Measurements from ENCODE around the gene RNF180.

RNF180 gene, protein sequence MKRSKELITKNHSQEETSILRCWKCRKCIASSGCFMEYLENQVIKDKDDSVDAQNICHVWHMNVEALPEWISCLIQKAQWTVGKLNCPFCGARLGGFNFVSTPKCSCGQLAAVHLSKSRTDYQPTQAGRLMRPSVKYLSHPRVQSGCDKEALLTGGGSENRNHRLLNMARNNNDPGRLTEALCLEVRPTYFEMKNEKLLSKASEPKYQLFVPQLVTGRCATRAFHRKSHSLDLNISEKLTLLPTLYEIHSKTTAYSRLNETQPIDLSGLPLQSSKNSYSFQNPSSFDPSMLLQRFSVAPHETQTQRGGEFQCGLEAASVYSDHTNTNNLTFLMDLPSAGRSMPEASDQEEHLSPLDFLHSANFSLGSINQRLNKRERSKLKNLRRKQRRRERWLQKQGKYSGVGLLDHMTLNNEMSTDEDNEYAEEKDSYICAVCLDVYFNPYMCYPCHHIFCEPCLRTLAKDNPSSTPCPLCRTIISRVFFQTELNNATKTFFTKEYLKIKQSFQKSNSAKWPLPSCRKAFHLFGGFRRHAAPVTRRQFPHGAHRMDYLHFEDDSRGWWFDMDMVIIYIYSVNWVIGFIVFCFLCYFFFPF

DNA sequence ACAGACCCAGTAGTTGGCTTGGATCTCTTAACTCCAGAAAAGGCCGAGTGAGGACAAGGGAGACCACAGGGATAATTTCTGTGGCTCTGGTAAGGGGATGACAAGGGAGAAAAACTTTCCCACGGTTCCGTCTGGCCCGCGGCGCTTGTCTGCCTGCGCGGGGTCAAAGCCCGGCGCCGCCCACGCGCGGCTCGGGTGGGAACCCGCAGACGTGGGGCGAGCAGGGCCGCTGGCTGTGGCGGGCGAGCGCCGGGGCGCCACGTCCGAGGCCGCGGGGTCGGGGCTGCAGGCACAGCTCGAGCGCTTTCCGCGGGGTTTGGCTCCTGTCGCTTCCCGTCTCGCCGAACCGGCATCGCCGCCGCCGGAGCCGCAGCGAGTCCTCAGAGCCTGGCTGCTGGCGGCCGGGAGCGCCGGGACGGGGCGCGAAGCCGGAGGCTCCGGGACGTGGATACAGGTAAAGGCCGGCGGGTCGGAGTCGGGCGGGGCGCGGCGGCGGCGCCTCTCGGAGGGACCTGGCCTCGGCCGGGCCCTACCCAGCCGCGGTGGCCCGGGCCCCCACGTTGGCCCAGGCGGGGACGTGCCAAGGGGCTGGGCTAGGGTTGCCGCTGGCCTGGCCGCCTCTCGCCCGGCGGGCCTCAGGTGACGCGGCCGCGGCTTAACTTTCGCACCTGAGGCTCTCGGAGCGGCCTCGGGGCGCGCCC is at the start of gene RNF180:
Gene RNF180 (plus strand): TSS at position 344 of the 701 bp plus-strand sequence. CDS start 34,965 bp downstream, outside the sequence.
- DNase-seq (ENCODE audit: low read depth) = no peak

DNA sequence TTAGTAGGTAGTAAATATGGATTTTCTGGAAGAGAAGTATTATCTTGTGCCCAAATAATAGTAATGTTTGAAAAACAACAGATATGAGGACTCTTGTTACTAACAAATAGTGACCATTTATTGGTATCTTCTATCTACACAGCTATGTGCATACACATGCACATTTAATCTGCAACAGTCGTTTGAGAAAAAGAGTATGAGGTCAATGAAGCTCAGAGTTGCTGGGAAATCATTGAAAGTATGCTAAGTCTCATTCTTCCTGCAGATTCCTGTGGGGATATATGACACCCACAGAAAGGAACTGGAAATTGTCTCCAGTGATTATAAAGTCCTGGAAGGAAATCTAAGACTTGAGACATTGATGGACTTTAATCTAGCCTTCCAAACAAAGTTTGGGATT is 40.1 kb upstream of the RNF180 start:
- no peak for DNase-seq (ENCODE audit: low read depth)

GRCh38 chr5:64126202-64126741 is 39.4 kb upstream of the RNF180 start:
- DNase-seq (ENCODE audit: low read depth) = no peak

GRCh38 chr5:64140018-64140417 is 25.6 kb upstream of the RNF180 start:
- DNase-seq (ENCODE audit: low read depth) = no peak

DNA sequence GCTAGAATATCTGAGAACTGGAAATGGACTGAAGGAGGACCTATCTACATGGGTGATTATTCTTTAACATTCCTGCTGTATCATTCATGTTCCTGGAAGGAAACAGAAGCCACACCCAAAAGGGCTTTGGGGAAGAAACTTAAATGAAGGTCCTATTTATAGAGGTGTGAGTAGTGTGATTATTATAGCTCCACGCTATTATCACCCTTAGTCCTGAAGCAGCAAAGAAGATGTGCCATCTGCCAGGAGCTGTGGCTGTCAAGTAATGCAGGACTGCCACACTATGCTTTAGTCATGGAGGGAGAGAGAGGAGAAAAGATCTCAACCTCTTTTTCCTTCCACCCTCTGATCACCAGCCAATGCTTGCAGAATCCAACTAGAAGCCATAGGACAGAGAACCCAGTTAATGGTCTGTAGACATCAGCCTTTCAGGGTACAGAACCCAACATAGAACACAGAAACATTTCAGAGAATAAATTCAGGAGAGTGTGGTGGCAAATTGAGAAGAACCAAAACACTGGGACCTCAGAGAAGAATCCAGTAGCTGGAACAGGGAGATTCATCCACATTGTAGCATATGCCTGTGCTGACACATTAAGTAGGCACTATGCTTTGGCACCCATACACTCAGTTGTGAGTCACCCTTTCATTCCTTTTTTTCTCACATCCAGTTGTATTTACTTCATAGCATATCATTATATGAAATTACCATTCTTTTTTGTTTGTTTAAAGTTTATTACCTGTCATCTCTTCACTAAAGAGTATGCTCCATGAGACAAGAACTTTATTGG is 21.0 kb upstream of the RNF180 start:
- peak; percentile 48 for DNase-seq (ENCODE audit: low read depth)

DNA sequence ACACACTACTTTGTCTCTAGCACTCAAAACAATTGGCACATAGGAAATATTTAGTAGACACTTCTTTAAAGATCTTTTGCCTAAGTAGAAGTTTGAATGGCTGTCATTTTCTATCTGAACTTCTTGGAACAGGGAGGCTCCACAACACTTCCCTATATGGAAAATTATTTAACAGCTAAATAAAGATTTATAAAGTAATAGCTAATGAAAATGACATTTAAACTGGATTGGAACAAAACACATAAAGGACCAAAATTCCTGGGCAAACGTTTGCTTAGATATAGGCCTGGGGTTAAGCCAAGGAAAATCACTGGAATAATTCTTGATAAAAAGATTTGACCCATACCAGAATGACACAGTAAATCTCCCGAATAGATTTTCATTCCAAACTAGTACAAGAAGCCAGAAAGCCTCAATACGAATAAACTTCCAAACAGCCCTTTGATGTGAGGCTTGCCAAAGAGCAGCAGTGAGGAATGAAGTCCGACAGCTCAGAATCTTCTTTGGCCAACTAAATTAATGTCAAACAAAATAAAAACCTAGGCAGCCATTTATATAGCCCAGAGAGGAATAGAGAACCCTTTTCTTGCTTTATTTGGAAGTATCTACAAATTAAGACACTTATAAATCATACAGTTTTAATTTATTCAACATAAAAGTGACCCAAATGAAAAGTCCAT is 20.3 kb upstream of the RNF180 start:
- DNase-seq (ENCODE audit: low read depth) = no peak

GRCh38 chr5:64147379-64147778 is 18.3 kb upstream of the RNF180 start:
- no peak for DNase-seq (ENCODE audit: low read depth)

- DNase-seq (ENCODE audit: low read depth) = peak; percentile 30
Observed at GRCh38 chr5:64147849-64148441, 17.7 kb upstream of the RNF180 start.

DNA sequence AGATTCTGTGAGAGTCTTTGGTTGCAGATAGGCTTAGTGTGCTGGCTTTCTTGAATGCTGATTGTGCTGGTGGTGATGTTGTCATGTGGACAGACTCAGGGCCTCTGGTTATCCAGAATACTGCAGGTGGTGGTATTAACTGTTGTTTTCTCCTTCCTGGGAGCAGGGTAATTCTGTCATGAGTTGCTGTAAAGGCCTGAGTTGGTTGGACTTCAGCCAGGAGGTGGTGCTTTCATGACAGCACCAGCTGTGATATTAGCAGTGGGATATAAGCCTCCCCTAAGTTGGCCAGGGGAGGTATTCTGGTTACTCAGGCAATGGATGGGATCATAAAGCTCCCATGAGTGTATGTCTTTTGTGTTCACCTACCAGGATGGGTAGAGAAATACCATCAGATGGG is 16.4 kb upstream of the RNF180 start:
- no peak for DNase-seq (ENCODE audit: low read depth)

DNA sequence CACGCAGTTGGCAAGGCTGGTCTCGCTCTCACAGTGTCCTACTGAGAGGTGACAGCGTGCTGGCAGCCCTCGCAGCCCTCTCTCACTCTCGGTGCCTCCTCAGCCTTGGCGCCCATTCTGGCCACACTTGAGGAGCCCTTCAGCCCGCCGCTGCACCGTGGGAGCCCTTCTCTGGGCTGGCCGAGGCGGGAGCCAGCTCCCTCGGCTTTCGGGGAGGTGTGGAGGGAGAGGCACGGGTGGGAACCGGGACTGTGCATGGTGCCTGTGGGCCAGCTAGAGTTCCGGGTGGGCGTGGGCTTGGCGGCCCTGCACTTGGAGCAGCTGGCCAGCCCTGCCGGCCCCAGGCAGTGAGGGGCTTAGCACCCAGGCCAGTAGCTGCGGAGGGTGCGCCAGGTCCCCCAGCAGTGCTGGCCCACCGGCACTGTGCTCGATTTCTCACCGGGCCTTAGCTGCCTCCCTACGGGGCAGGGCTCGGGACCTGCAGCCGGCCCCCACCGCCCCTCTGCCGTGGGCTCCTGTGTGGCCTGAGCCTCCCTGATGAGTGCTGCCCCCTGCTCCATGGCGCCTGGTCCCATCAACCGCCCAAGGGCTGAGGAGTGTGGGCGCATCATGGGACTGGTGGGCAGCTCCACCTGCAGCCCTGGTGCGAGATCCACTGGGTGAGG is 15.7 kb upstream of the RNF180 start:
- no peak for DNase-seq (ENCODE audit: low read depth)

- DNase-seq (ENCODE audit: low read depth) = no peak
Observed at GRCh38 chr5:64156261-64156660, 9.4 kb upstream of the RNF180 start.

GRCh38 chr5:64158827-64159226 is 6.8 kb upstream of the RNF180 start:
- peak; percentile 24 for DNase-seq (ENCODE audit: low read depth)

DNA sequence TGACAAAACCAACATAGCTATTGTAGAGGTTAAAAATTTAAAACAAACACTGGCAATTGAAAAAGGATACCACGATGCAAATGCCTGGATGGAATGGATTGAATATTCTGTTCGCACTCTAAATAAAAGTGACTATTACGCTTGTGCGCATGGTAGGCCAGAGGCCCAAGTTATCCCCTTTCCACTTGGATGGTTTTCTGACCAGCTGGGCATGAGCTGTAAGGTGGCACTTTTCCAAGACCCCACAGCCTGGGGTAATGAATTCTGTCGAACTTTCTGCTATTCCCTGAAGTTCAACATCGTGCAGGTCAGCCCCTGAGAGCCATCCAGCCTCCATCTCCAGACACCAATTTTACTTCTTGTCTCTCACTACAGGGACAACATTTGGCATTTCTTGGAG is 5.4 kb upstream of the RNF180 start:
- no peak for DNase-seq (ENCODE audit: low read depth)

DNA sequence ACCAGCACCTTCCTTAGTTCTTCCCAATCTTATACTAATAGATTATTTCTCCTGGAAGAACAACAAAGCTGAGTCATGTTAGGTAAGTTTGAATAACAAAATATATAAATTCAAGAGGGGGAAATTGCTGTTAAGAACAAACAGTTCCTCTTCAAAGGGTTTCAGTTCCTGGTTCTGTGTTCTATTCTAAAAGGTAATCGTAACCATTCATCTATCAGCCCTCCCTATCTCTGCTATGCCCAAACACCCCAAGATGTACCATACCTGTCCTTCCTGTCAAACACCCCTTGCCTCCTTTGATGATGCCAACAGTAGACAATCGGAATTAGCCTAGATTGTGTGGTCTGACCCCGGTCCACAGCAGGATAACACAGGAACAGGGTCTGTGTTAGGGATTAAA is 4.2 kb upstream of the RNF180 start:
- DNase-seq (ENCODE audit: low read depth) = no peak

DNA sequence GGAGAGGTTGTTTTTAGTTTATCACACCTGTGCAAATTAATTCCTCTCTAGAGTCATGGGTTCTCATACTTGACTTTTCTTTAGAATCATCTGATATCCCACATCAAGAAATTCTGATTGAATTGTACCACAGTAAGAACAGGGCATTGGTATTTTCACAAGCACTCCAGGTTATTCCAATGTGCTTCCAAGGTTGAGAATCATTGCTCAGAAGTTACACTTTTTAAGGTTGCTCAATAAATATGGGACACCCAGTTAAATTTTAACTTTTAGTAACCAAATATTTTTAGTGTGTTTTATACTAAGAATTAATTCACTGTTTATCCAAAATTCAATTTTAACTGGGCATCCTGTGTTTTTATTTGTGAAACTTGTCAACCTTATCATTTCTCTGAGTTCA is 2.5 kb upstream of the RNF180 start:
- no peak for DNase-seq (ENCODE audit: low read depth)

DNA sequence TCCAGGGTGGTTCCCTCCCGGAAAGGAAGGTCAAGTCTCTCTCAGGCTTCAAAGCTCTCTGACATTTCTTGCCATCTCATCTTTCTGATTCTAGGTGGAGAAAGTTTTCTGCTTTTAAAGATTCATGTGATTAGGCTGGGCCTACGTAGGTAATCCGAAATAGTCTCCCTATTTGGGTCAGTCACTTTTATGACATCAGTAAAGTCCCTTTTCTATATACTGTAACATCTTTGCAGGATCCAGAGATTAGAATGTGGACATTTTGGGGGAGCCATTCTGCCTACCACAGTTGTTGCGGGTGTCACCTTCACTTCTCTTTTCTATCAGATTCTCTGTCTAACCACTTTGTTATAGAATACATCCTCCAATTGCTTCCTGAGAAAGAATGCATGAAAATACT is 1.9 kb upstream of the RNF180 start:
- no peak for DNase-seq (ENCODE audit: low read depth)

- DNase-seq (ENCODE audit: low read depth) = no peak
Observed at GRCh38 chr5:64164166-64164565, 1.5 kb upstream of the RNF180 start.

DNA sequence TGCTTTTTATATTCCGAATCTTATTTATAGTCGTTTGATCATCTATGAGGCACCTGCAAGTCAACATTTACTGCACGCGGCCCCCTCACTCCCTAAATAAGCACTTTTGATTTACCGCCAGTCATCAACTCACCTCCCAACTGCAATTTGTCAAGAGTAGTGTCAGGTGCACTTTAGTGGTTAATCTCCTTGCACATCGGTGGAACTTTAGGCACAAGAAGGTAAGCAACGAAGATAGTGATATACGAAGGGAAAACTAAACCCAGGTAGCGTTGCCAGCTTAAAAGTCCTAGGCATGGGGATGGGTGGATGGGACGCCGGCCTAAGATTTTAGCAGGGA is 513 bp upstream of the RNF180 start:
- no peak for DNase-seq (ENCODE audit: low read depth)

GRCh38 chr5:64166201-64166959 is 737 bp downstream of the RNF180 start:
- DNase-seq (ENCODE audit: low read depth) = no peak

DNA sequence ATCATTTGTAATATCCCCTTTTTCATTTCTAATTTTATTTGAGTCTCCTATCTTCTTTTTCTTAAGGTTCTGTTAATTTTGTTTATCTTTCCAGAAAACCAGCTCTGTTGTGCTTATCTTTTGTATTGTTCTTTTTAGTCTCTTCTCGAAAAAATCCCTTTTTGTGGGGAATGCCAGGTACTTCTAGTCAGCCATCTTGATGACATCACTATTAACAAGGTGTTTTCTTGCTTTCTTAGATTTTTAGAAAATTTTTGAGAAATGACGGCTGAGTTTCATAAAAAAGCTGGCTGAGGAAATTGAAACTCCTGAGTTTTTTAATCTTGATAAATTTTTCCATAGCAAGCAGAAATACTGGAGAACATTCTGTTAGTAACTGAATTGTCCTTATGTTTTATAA is 10.7 kb downstream of the RNF180 start:
- DNase-seq (ENCODE audit: low read depth) = no peak
